ENCODE data around the gene TM9SF1. TPM values are rescaled to one million over a fixed set of nuclear protein-coding genes. Genes with fewer than 3 reads are reported as not detected.
A peak's percentile ranks its signal among the peaks of the same experiment; 100 is the strongest.

Gene TM9SF1
- 15.2 TPM for polyA plus RNA-seq (2013, experiment 1 of 2)
- polyA plus RNA-seq (2013, experiment 2 of 2): 15.1 TPM

GRCh38 chr14:24195186-24196070 lies at the start of gene TM9SF1:
TM9SF1 (minus strand) TSS chr14:24195441; CDS start chr14:24195019, 422 bp downstream.
- H3K4me1 ChIP-seq (ENCODE audit: control insufficient read depth, low read depth, low read length): no peaks in the 10 kb centered on the region
- H3K9ac ChIP-seq (ENCODE audit: low read length): peak within 1 kb of the TSS; percentile 96
- no peak within 1 kb of the TSS for H2BK15ac ChIP-seq (replicated peaks; ENCODE audit: low read depth)
- peak within 1 kb of the TSS; percentile 61 for H3K4me2 ChIP-seq (ENCODE audit: low read length)
- peak; percentile 94 for DNase-seq
- peak within 1 kb of the TSS; percentile 79 for H3K4me3 ChIP-seq (ENCODE audit: low read length)
- no peak within 1 kb of the TSS for H3K23ac ChIP-seq (ENCODE audit: low read length)
- peak within 1 kb of the TSS; percentile 66 for H3K4ac ChIP-seq (ENCODE audit: low read depth, low read length)
- WGBS (ENCODE audit: extremely low coverage, insufficient coverage, low lambda C conversion rate): no CpG with 5 or more reads among the region's 89 CpGs
- peak within 1 kb of the TSS; percentile 15 for H2BK120ac ChIP-seq (ENCODE audit: low read depth, low read length)
- peak within 1 kb of the TSS; percentile 97 for H3K56ac ChIP-seq (ENCODE audit: low read length)
- no peaks in the 10 kb centered on the region for H3K79me1 ChIP-seq (ENCODE audit: low read length)
- peak within 1 kb of the TSS; percentile 71 for H3K18ac ChIP-seq (ENCODE audit: low read length)
- peak within 1 kb of the TSS; percentile 91 for H2BK5ac ChIP-seq (ENCODE audit: low read length)
- no peaks in the 10 kb centered on the region for H3K27me3 ChIP-seq (ENCODE audit: insufficient read depth, low read length, poor library complexity)
- H3K27ac ChIP-seq (ENCODE audit: low read depth, low read length): peak within 1 kb of the TSS; percentile 92
- H2AK5ac ChIP-seq (ENCODE audit: low read length): no peak within 1 kb of the TSS
- H3K79me2 ChIP-seq (ENCODE audit: control insufficient read depth, insufficient read depth, low read length): no peaks in the 10 kb centered on the region
- H4K5ac ChIP-seq (ENCODE audit: low read length): no peak within 1 kb of the TSS
- H3K36me3 ChIP-seq (ENCODE audit: control insufficient read depth, insufficient read depth, low read length): peaks cover 4% of the 10 kb centered on the region
- peak within 1 kb of the TSS; percentile 82 for H4K8ac ChIP-seq (ENCODE audit: low read depth, low read length)

GRCh38 chr14:24243336-24243836 lies 48.1 kb upstream of the TM9SF1 start:
- Histone ChIP-seq H4K5ac (ENCODE audit: low read length) (no peak overlapping the region), H3K36me3 (ENCODE audit: control insufficient read depth, insufficient read depth, low read length) (peaks cover 2% of the 10 kb centered on the region), H3K4me2 (ENCODE audit: low read length) (no peak overlapping the region), H3K4me3 (ENCODE audit: low read length) (no peak overlapping the region), H4K8ac (ENCODE audit: low read depth, low read length) (no peak overlapping the region), H3K9ac (ENCODE audit: low read length) (peak overlapping the region; percentile 87), H3K27ac (ENCODE audit: low read depth, low read length) (peak overlapping the region; percentile 89), H3K56ac (ENCODE audit: low read length) (peak overlapping the region; percentile 85), H3K27me3 (ENCODE audit: insufficient read depth, low read length, poor library complexity) (no peaks in the 10 kb centered on the region), H3K4ac (ENCODE audit: low read depth, low read length) (peak overlapping the region; percentile 41), H3K4me1 (ENCODE audit: control insufficient read depth, low read depth, low read length) (peaks cover 5% of the 10 kb centered on the region), H3K18ac (ENCODE audit: low read length) (peak overlapping the region; percentile 9), H3K23ac (ENCODE audit: low read length) (peak overlapping the region; percentile 11), H2AK5ac (ENCODE audit: low read length) (peak overlapping the region; percentile 0), H2BK120ac (ENCODE audit: low read depth, low read length) (no peak overlapping the region), H2BK15ac (replicated peaks; ENCODE audit: low read depth) (no peak overlapping the region), H2BK5ac (ENCODE audit: low read length) (no peak overlapping the region), H3K79me1 (ENCODE audit: low read length) (peaks cover 4% of the 10 kb centered on the region), H3K79me2 (ENCODE audit: control insufficient read depth, insufficient read depth, low read length) (no peaks in the 10 kb centered on the region)
- peak; percentile 72 for DNase-seq
- WGBS (ENCODE audit: extremely low coverage, insufficient coverage, low lambda C conversion rate): no CpG with 5 or more reads among the region's 10 CpGs

- H2BK15ac ChIP-seq (replicated peaks; ENCODE audit: low read depth): no peak overlapping the region
- H4K8ac ChIP-seq (ENCODE audit: low read depth, low read length): no peak overlapping the region
- H3K4me3 ChIP-seq (ENCODE audit: low read length): peak overlapping the region; percentile 66
- H3K27ac ChIP-seq (ENCODE audit: low read depth, low read length): peak overlapping the region; percentile 82
- H3K4me2 ChIP-seq (ENCODE audit: low read length): peak overlapping the region; percentile 73
- no peak overlapping the region for H2BK120ac ChIP-seq (ENCODE audit: low read depth, low read length)
- peaks cover 4% of the 10 kb centered on the region for H3K79me1 ChIP-seq (ENCODE audit: low read length)
- no peaks in the 10 kb centered on the region for H3K27me3 ChIP-seq (ENCODE audit: insufficient read depth, low read length, poor library complexity)
- peak overlapping the region; percentile 96 for H3K56ac ChIP-seq (ENCODE audit: low read length)
- peak; percentile 96 for DNase-seq
- peak overlapping the region; percentile 75 for H3K23ac ChIP-seq (ENCODE audit: low read length)
- H4K5ac ChIP-seq (ENCODE audit: low read length): no peak overlapping the region
- H3K4me1 ChIP-seq (ENCODE audit: control insufficient read depth, low read depth, low read length): peaks cover 5% of the 10 kb centered on the region
- H2AK5ac ChIP-seq (ENCODE audit: low read length): no peak overlapping the region
- H3K9ac ChIP-seq (ENCODE audit: low read length): peak overlapping the region; percentile 79
- H2BK5ac ChIP-seq (ENCODE audit: low read length): no peak overlapping the region
- H3K36me3 ChIP-seq (ENCODE audit: control insufficient read depth, insufficient read depth, low read length): peaks cover 2% of the 10 kb centered on the region
- H3K18ac ChIP-seq (ENCODE audit: low read length): peak overlapping the region; percentile 69
- no peak overlapping the region for H3K4ac ChIP-seq (ENCODE audit: low read depth, low read length)
- no CpG with 5 or more reads among the region's 39 CpGs for WGBS (ENCODE audit: extremely low coverage, insufficient coverage, low lambda C conversion rate)
- H3K79me2 ChIP-seq (ENCODE audit: control insufficient read depth, insufficient read depth, low read length): no peaks in the 10 kb centered on the region
These were observed 46.7 kb upstream of the TM9SF1 start for GRCh38 chr14:24241829-24242443.

GRCh38 chr14:24240110-24240918 lies 45.1 kb upstream of the TM9SF1 start:
- no peak overlapping the region for H2AK5ac ChIP-seq (ENCODE audit: low read length)
- H4K8ac ChIP-seq (ENCODE audit: low read depth, low read length): no peak overlapping the region
- no peak overlapping the region for H3K4me2 ChIP-seq (ENCODE audit: low read length)
- no peaks in the 10 kb centered on the region for H3K79me2 ChIP-seq (ENCODE audit: control insufficient read depth, insufficient read depth, low read length)
- H3K18ac ChIP-seq (ENCODE audit: low read length): no peak overlapping the region
- H3K36me3 ChIP-seq (ENCODE audit: control insufficient read depth, insufficient read depth, low read length): peaks cover 2% of the 10 kb centered on the region
- H3K27me3 ChIP-seq (ENCODE audit: insufficient read depth, low read length, poor library complexity): no peaks in the 10 kb centered on the region
- no peak overlapping the region for H3K27ac ChIP-seq (ENCODE audit: low read depth, low read length)
- no peak overlapping the region for H3K56ac ChIP-seq (ENCODE audit: low read length)
- H2BK5ac ChIP-seq (ENCODE audit: low read length): no peak overlapping the region
- peaks cover 4% of the 10 kb centered on the region for H3K79me1 ChIP-seq (ENCODE audit: low read length)
- no peak overlapping the region for H2BK120ac ChIP-seq (ENCODE audit: low read depth, low read length)
- WGBS (ENCODE audit: extremely low coverage, insufficient coverage, low lambda C conversion rate): no CpG with 5 or more reads among the region's 9 CpGs
- H3K23ac ChIP-seq (ENCODE audit: low read length): no peak overlapping the region
- peaks cover 5% of the 10 kb centered on the region for H3K4me1 ChIP-seq (ENCODE audit: control insufficient read depth, low read depth, low read length)
- peak; percentile 7 for DNase-seq
- H3K4me3 ChIP-seq (ENCODE audit: low read length): no peak overlapping the region
- no peak overlapping the region for H3K9ac ChIP-seq (ENCODE audit: low read length)
- no peak overlapping the region for H2BK15ac ChIP-seq (replicated peaks; ENCODE audit: low read depth)
- no peak overlapping the region for H3K4ac ChIP-seq (ENCODE audit: low read depth, low read length)
- H4K5ac ChIP-seq (ENCODE audit: low read length): no peak overlapping the region

GRCh38 chr14:24238527-24239037 lies 43.3 kb upstream of the TM9SF1 start:
- Histone ChIP-seq H4K5ac (ENCODE audit: low read length) (no peak overlapping the region), H3K27me3 (ENCODE audit: insufficient read depth, low read length, poor library complexity) (no peaks in the 10 kb centered on the region), H3K4me3 (ENCODE audit: low read length) (no peak overlapping the region), H2BK15ac (replicated peaks; ENCODE audit: low read depth) (no peak overlapping the region), H3K79me1 (ENCODE audit: low read length) (peaks cover 6% of the 10 kb centered on the region), H4K8ac (ENCODE audit: low read depth, low read length) (no peak overlapping the region), H3K18ac (ENCODE audit: low read length) (no peak overlapping the region), H3K4me2 (ENCODE audit: low read length) (no peak overlapping the region), H3K9ac (ENCODE audit: low read length) (no peak overlapping the region), H2AK5ac (ENCODE audit: low read length) (no peak overlapping the region), H3K23ac (ENCODE audit: low read length) (no peak overlapping the region), H2BK120ac (ENCODE audit: low read depth, low read length) (no peak overlapping the region), H3K79me2 (ENCODE audit: control insufficient read depth, insufficient read depth, low read length) (peaks cover 2% of the 10 kb centered on the region), H3K56ac (ENCODE audit: low read length) (no peak overlapping the region), H3K4ac (ENCODE audit: low read depth, low read length) (no peak overlapping the region), H3K27ac (ENCODE audit: low read depth, low read length) (no peak overlapping the region), H3K4me1 (ENCODE audit: control insufficient read depth, low read depth, low read length) (peaks cover 5% of the 10 kb centered on the region), H2BK5ac (ENCODE audit: low read length) (no peak overlapping the region), H3K36me3 (ENCODE audit: control insufficient read depth, insufficient read depth, low read length) (peaks cover 2% of the 10 kb centered on the region)
- no CpG with 5 or more reads among the region's 5 CpGs for WGBS (ENCODE audit: extremely low coverage, insufficient coverage, low lambda C conversion rate)
- DNase-seq: no peak
